ENCODE measurements around the gene GRB10.
"Not testable (repeated sequence)": the region's sequence is repeated elsewhere in the genome, so short reads cannot be mapped to it uniquely, and the experiment has no call there.

The GRB10 gene

DNA sequence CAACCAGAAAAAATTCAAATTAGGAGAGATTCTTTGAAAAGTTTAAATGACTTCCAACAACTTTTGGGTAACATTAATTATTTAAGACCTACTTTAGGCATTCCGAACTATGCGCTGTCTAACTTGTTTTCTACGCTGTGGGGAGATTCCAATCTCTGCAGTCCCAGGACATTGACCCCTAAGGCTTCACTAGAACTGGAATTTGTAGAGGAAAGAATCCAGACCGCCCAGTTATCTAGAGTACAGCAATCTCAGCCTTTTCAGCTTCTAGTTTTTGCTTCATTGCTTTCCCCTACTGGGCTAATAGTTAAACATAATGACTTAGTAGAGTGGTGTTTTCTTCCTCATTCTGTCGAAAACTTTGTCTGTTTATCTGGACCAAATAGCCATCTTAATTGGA, 202.6 kb downstream of the GRB10 start:
- DNase-seq (ENCODE audit: low read depth): no peak

- DNase-seq (ENCODE audit: low read depth): not testable (repeated sequence)
These were observed 204.6 kb downstream of the GRB10 start for GRCh38 chr7:50578105-50578504.

GRCh38 chr7:50577569-50577968, 205.1 kb downstream of the GRB10 start:
- no peak for DNase-seq (ENCODE audit: low read depth)

DNA sequence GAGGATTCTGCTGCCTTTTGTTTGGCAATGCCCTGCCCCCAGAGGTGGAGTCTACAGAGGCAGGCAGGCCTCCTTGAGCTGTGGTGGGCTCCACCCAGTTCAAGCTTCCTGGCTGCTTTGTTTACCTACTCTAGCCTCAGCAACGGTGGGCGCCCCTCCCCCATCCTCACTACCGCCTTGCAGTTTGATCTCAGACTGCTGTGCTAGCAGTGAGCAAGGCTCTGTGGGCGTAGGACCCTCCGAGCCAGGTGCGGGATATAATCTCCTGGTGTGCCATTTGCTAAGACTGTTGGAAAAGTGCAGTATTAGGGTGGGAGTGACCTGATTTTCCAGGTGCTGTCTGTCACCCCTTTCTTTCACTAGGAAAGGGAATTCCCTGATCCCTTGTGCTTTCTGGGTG, 206.3 kb downstream of the GRB10 start:
- not testable (repeated sequence) for DNase-seq (ENCODE audit: low read depth)

GRCh38 chr7:50567715-50568261, 214.9 kb downstream of the GRB10 start:
- no peak for DNase-seq (ENCODE audit: low read depth)

DNA sequence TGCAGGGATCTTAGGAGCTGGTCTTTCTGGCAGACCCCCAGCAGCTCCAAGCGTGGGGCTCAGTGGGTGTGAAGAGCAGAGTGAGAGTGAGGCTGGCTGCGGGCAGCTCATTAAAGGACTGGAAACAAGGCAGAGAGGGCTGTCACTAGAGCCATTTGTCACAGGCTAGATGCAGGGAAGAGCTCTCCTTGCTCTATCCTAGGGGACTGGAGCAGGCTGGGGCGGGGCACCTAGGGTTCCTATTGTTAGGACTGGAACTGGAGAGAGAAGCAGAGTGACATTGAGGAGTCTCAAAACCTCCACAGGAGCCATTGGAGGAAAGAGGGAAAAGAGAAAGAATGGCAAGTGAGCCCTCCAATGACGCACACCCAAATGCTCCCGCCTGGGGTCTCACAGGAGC, 216.7 kb downstream of the GRB10 start:
- DNase-seq (ENCODE audit: low read depth): no peak

DNA sequence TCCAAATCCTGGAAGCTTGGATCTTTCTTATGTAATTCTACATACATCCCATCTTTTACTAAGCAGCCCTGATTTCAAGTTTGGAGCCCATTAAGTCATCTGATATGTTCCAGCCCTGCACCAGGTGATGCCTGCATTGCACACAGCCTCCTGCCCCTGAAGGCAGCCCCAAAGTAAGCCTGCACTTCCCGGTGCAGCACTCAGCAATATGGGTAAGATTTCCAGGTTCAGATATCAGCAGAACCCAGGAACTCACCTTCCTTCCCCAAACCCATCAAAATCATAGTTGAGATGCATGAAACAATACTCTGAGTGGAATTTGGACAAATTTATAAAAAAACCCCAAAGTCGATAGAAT, 217.2 kb downstream of the GRB10 start:
- no peak for DNase-seq (ENCODE audit: low read depth)

DNA sequence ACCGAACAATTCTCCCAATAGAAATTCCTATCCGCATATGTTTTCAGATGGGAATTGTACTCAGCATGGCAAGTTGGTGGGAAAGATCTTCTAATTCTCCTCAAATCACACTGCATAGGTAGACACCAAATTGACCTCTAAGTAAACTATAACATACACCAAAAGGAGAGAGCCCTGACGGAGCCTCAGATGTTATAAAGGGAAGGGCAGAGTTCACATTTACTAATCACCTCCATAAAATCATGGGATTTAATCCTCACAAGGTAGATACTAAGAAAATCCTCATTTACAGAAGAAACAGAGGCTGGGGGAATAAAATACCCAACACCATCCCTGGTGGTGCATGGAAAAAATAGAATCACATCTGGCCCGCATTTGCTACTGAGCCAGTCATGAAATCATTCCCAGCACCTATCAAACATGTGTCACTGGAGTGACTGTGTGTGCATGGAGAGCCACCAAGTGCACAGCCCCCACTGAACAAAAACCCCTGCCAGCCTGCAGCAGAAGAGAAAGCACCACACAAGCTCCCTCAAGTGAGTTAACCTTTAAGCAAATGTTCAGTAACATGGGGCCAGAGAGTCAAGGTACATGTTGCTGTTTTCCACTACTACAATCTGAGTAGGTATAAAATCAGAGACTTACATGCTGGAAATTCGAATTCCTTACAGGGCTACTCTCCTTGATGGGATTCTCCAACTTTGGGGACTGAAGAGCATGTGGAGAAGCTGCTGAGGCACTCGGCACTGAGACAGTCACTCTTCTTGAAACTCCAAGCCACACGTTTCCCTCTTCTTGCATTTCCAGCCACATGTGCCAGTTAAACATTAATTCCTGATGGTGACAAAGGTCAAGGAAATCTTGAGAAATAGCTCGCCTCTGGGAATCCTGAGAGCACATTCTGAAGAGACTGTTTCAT, 217.8 kb downstream of the GRB10 start, which contains the start of gene DDC:
Gene DDC, minus strand, starts transcription at position 766 of the 919 bp plus-strand sequence. CDS start 21,320 bp downstream, outside the sequence.
- DNase-seq (ENCODE audit: low read depth): no peak

GRCh38 chr7:50564171-50564570, 218.5 kb downstream of the GRB10 start:
- no peak for DNase-seq (ENCODE audit: low read depth)

GRCh38 chr7:50562136-50562535, 220.6 kb downstream of the GRB10 start:
- DNase-seq (ENCODE audit: low read depth): no peak

DNA sequence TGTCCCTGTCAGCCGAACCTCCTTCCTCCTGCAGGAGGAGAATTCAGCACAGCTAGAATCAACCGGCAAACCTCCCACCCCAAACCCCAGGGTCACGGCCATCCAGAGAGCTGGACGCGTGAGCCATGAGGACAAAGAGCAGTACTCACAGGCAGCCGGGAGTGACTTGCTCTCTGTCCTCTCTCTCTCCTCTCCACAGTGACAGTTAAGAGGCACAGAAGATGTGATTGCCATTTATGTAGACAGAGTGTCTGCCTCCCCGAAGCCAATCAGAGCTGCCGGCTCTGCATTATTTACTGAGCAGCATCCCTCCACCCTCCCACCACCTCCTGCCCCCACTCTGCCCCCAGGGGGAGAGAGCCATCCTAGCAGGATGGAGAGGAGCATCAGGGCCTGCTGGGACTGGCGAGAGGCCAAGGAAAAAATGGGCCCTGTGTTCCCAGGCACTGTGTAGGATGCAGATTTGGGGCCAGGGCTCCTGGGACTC, 221.8 kb downstream of the GRB10 start:
- no peak for DNase-seq (ENCODE audit: low read depth)

DNA sequence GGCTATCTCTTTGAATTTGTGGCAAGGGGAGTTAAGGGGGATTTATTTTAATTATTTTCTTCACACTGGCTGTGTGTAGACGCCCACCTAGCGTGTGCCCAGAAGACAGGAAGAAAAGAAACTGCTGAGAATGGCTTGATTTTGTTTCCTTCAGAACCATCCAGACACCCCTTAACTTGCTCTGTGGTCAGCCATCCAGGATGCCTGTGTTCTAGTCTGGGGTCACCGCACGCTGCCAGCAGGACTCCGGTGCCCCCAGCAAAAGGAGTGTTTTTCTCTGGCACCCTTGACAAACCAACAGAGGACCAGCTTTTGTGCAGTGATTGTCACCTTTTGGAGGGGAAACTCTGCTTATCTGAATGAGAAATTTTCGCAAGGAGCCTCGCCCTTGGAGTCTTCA, 222.8 kb downstream of the GRB10 start:
- DNase-seq (ENCODE audit: low read depth): no peak

DNA sequence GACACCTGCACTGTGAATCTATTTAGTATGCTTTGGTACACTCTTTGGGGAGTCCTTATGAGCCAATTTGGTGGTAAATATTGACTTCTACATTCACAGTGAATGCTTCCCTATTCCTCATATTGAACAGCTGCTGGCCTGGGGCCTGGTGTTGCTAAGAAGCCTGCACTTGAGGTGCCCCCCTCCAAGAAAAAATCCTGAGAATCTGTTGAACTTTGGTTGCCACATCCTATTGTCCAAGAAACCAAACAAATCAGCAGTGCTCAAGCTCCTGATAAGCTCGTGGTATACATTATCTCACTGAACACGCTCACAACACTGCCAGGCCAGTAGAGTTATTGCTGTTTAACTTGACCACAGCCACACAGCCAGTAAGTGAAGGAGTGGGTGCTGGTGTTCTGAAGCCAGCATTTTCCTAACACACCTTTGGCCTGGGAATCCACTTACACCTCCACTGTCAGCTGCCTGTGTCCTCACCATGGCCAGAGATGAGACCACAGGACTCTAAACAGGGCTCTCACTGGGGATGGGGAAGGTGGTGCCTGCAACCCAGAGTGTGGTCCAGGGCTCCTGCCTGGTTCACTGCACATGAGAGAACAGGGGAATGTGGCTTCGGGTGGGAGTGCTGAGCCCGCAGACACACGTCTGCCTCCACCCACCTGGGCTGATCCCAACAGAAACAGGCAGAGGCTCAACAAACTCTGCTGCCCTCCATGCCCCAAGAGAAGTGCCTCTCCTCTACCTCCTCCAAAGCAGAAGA, 224.2 kb downstream of the GRB10 start:
- DNase-seq (ENCODE audit: low read depth): no peak

DNA sequence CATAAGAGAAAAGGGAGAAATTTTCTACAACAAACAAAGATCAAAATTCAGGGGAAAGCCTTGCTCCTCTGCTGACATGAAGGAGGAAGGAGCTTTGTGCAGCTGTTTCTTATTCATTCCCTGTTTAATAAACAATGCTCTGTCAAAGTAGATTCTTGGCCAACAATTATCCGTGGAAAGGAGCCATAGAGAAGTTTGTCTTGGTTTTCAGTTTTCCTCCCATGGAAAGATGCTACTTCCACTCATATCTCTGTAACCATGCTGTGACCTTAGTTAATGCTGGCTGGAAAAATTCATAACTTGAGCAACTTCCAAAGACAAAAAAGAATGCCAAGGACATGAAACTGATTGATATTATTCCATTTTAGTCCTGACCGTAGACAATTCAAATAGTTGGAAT, 225.6 kb downstream of the GRB10 start:
- no peak for DNase-seq (ENCODE audit: low read depth)

GRCh38 chr7:50556247-50556991, 226.3 kb downstream of the GRB10 start:
- DNase-seq (ENCODE audit: low read depth): no peak

GRCh38 chr7:50555594-50556140, 227.0 kb downstream of the GRB10 start:
- DNase-seq (ENCODE audit: low read depth): no peak

DNA sequence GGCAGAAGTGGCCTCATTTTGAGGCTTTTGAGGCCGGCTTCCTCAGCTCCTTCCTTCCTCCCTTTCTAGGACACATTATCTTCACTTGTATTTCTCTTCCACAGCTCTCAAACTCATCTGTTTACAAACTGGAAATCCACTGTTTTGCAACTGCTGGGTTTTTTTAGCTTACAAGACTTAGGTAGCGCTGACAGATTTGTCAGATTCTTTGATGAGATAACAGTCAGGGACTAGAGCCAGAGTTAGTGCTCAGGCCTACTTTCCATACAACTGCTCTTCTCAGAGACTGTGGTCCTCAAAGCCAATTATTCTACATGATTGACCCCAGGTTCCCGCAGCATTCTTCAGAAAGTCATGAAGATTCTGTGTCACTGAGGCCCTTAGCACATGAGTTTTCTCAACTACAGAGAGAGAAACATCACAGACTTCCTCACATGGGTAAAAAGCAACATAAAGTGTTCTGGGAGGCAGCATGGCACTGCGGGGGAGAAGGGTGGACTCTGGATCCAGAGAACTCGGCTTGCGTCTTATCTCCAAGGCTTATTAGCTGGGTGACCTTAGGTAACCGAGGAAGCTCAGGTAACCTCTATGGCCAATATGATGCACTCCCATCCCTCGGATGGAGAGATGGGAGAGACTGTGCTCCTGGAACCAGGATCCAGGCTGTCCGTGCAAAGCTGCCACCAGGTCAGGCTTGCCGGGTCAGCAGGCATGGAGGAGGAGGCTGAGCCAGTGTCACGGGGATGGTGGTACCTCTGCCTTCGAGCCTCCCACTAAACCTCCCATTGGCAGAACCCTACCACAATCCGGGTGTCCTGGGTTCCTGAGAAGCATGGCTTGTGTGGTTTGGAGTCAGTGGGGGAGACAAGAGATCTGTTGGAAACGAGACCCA, 228.0 kb downstream of the GRB10 start:
- DNase-seq (ENCODE audit: low read depth): no peak

- DNase-seq (ENCODE audit: low read depth): no peak
These were observed 228.7 kb downstream of the GRB10 start for GRCh38 chr7:50553973-50554372.

DNA sequence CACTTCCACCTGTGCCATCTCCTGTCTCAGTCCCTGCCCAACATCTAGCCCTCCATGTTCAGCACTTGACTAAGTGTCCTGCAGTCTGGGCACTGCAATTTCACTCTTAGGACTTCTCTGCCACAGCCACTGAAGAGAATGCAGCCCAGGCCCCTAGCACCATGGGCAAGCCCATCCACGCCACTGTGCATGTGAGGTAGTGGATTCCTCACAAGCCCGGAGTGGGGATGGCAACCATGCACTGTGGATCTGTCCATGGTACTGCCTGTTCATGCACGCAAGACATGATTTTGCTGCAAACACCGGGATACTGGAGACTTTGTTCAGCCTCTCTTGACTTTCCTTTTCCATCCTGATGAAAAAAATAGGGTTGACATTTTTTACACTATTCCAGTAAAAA, 229.8 kb downstream of the GRB10 start:
- DNase-seq (ENCODE audit: low read depth): peak; percentile 55

DNA sequence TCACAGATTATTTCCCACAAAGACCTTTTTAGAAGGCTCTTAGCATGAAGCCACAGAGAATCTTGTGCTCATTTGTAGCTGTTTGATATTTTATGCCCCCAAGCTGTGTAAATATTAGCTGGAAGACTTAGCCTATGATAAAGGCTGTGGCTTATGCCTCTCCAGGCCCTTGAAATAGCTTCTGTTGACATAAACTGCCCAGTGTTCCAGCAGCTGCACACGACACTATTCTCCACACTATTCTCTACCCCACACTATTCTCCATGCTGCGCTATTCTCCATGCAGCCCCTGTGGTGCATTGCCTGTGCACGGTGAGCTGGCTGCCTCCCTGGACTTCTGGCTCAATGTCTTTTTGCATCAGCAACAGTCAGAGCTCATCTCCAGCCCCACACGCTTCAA, 230.6 kb downstream of the GRB10 start:
- no peak for DNase-seq (ENCODE audit: low read depth)

DNA sequence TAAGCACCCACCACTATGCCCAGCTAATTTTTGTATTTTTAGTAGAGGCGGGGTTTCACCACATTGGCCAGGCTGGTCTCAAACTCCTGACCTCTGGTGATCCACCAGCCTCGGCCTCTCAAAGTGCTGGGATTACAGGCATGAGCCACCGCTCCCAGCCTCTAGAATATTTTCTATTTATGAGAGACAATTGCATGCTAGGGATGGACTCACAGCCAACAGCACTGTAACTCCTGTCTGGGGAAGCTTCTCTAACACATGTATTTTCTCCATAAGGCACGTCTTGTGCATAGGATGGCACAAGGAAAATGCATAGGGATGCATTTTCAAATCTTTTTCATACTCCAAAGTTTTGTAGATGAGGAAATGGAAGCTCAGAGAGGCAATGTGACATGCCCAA, 237.1 kb downstream of the GRB10 start:
- not testable (repeated sequence) for DNase-seq (ENCODE audit: low read depth)

All from EH (cell line).